ENCODE results near the gene A1BG. TPM values are rescaled to one million over a fixed set of nuclear protein-coding genes. Genes with fewer than 3 reads are reported as not detected.
"Not testable (repeated sequence)": the region's sequence is repeated elsewhere in the genome, so short reads cannot be mapped to it uniquely, and the experiment has no call there.

The A1BG gene
- total and polyA plus RNA-seq, 8 donors = 0.81 to 10.2 (median 1.6) TPM

GRCh38 chr19:58381460-58382212 lies 28.3 kb upstream of the A1BG start:
- no peaks in the 10 kb centered on the region for H3K9me3 ChIP-seq
- no peaks in the 10 kb centered on the region for H3K36me3 ChIP-seq
- no peak for TF ChIP-seq CTCF (IDR thresholded peaks at IDR 0.05)
- peak overlapping the region; percentile 70 to 83 for H3K4me3 ChIP-seq
- no peaks in the 10 kb centered on the region for H3K27me3 ChIP-seq
- intact Hi-C loops (cut with DNase I) = no loop called here
- peak in 2 of 4 donors; percentile 36 to 67 for DNase-seq
- H3K4me1 ChIP-seq = peaks cover 17 to 43% of the 10 kb centered on the region in 2 donors
- no peak for ATAC-seq
- peak overlapping the region; percentile 92 to 96 for H3K27ac ChIP-seq

- Histone ChIP-seq H3K27me3 (no peaks in the 10 kb centered on the region), H3K9me3 (no peaks in the 10 kb centered on the region), H3K36me3 (no peaks in the 10 kb centered on the region), H3K4me3 (peak within 1 kb of the TSS; percentile 70 to 83), H3K27ac (peak within 1 kb of the TSS; percentile 92 to 96), H3K4me1 (peaks cover 14 to 35% of the 10 kb centered on the region in 2 donors)
- ATAC-seq (peak; percentile 95), DNase-seq (peak; percentile 98 to 100 (median 100))
- intact Hi-C loops (cut with DNase I) = no loop called here
- TF ChIP-seq CTCF (IDR thresholded peaks at IDR 0.05) = no peak
Observed at GRCh38 chr19:58380662-58381459, 27.6 kb upstream of the A1BG start, which contains the start of gene ZNF837. Gene ZNF837, minus strand, starts transcription at chr19:58381030. Its CDS starts 11,698 bp downstream, at chr19:58369332.

GRCh38 chr19:58380037-58380661 lies 26.9 kb upstream of the A1BG start:
- DNase-seq (no peak), ATAC-seq (no peak)
- Histone ChIP-seq H3K9me3 (no peaks in the 10 kb centered on the region), H3K4me1 (peaks cover 10 to 28% of the 10 kb centered on the region in 2 donors), H3K4me3 (peak overlapping the region; percentile 70 to 83), H3K36me3 (no peaks in the 10 kb centered on the region), H3K27ac (peak overlapping the region; percentile 92 to 96), H3K27me3 (no peaks in the 10 kb centered on the region)
- intact Hi-C loops (cut with DNase I) = no loop called here
- TF ChIP-seq CTCF (IDR thresholded peaks at IDR 0.05) = no peak

- peaks cover 10 to 25% of the 10 kb centered on the region in 2 donors for H3K4me1 ChIP-seq
- intact Hi-C loops (cut with DNase I) = no loop called here
- no peak overlapping the region for H3K4me3 ChIP-seq
- DNase-seq = peak in 2 of 4 donors; percentile 31 to 43
- H3K27ac ChIP-seq = no peak overlapping the region
- H3K27me3 ChIP-seq = no peaks in the 10 kb centered on the region
- TF ChIP-seq CTCF (IDR thresholded peaks at IDR 0.05) = no peak
- no peaks in the 10 kb centered on the region for H3K36me3 ChIP-seq
- no peak for ATAC-seq
- no peaks in the 10 kb centered on the region for H3K9me3 ChIP-seq
Observed at GRCh38 chr19:58379246-58379645, 26.0 kb upstream of the A1BG start.

DNA sequence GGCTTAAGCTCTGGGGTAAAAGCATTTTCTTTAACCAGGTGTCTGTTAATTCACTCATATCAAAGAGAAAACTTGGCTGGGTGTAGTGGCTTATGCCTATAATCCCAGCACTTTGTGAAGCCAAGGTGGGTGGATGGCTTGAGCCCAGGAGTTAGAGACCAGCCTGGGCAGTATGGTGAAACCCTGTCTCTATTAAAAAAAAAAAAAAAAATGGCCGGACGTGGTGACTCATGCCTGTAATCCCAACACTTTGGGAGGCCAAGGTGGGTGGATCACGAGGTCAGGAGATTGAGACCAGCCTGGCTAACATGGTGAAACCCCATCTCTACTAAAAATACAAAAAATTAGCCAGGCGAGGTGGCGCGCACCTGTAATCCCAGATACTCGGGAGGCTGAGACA lies 23.4 kb upstream of the A1BG start:
- ATAC-seq; H3K27ac ChIP-seq; DNase-seq; H3K27me3 ChIP-seq; H3K36me3 ChIP-seq; intact Hi-C loops (cut with DNase I); H3K9me3 ChIP-seq; H3K4me3 ChIP-seq: not testable (repeated sequence)
- peaks cover 8 to 17% of the 10 kb centered on the region in 2 donors for H3K4me1 ChIP-seq

Measured in left lung (tissue), 10 donors.